HEK293 (cell line): Measurements from ENCODE around the gene FHDC1.

Source experiments
- CTCF ChIA-PET: fragments of 350-600 bp; formaldehyde crosslinking; extraction: SDS; loops from one replicate; lab custom pipeline; 2021; ENCODE audit warnings: antibody characterized with exemption; lab: Yijun Ruan, JAX
- POLR2A ChIA-PET: fragments of 300-600 bp; formaldehyde crosslinking; extraction: SDS; loops from one replicate; lab custom pipeline; 2020; ENCODE audit warnings: antibody characterized with exemption, inconsistent platforms; lab: Yijun Ruan, JAX
- H3K27ac ChIP-seq: fragments of 200-500 bp; sonication (Bioruptor generic); 2 replicates; pipeline ENCODE4 v1.5.1; 2014; ENCODE audit warnings: low read depth, low read length, control low read depth, inconsistent platforms; ENCODE audit errors: extremely low read depth
- H3K36me3 ChIP-seq, 2 experiments: fragments of 200-500 bp in 1 of 2; sonication (Bioruptor generic) in 1 of 2; 1 replicate in 1 of 2; 2 replicates in 1 of 2; pipeline ENCODE4 v1.5.1; 2014 to 2017; ENCODE audit warnings: inconsistent platforms in 2 of 2, low read length in 2 of 2; ENCODE audit not compliant: control insufficient read depth in 2 of 2, insufficient read depth in 1 of 2
- H3K4me1 ChIP-seq: fragments of 200-500 bp; sonication (Bioruptor generic); 2 replicates; pipeline ENCODE4 v1.5.1; 2014; ENCODE audit warnings: mild to moderate bottlenecking, low read length, inconsistent platforms; ENCODE audit not compliant: control insufficient read depth, insufficient read depth
- H3K4me3 ChIP-seq: 2 replicates; pipeline ENCODE4 v1.5.1; 2011; ENCODE audit warnings: low read depth, mild to moderate bottlenecking, control low read depth, low read length, moderate library complexity
- H3K9me3 ChIP-seq: fragments of 200-500 bp; sonication (Bioruptor generic); 2 replicates; pipeline ENCODE4 v1.5.1; 2014; ENCODE audit warnings: low read depth, low read length, inconsistent platforms; ENCODE audit not compliant: control insufficient read depth, insufficient read depth
- EGR2 ChIP-seq: fragments of 450-650 bp; formaldehyde crosslinking; IDR thresholded peaks from 2 replicates; pipeline ENCODE4 v1.5.1; 2016; ENCODE audit warnings: low read depth, missing biosample characterization, missing genetic modification characterization
- HOXA7 ChIP-seq: sonication (generic); formaldehyde crosslinking; IDR thresholded peaks from 2 replicates; pipeline ENCODE4 v1.8.1; 2022; ENCODE audit warnings: missing genetic modification reagents, borderline replicate concordance
- KLF1 ChIP-seq: fragments of 450-650 bp; formaldehyde crosslinking; IDR thresholded peaks from 2 replicates; pipeline ENCODE4 v1.5.1; 2016; ENCODE audit warnings: missing biosample characterization, missing genetic modification characterization
- KLF16 ChIP-seq: fragments of 450-650 bp; formaldehyde crosslinking; IDR thresholded peaks from 2 replicates; pipeline ENCODE4 v1.5.1; 2017; ENCODE audit warnings: missing biosample characterization, missing genetic modification characterization
- MZF1 ChIP-seq: fragments of 450-650 bp; formaldehyde crosslinking; IDR thresholded peaks from 2 replicates; pipeline ENCODE4 v1.5.1; 2017; ENCODE audit warnings: missing biosample characterization, missing genetic modification characterization, borderline replicate concordance
- PATZ1 ChIP-seq: fragments of 450-650 bp; formaldehyde crosslinking; IDR thresholded peaks from 2 replicates; pipeline ENCODE4 v1.5.1; 2016; ENCODE audit warnings: missing biosample characterization, missing genetic modification characterization
- REPIN1 ChIP-seq: fragments of 450-650 bp; formaldehyde crosslinking; IDR thresholded peaks from 2 replicates; pipeline ENCODE4 v1.5.1; 2017; ENCODE audit warnings: missing biosample characterization, missing genetic modification characterization, low read depth
- SP7 ChIP-seq: fragments of 450-650 bp; formaldehyde crosslinking; IDR thresholded peaks from 2 replicates; pipeline ENCODE4 v1.5.1; 2016; ENCODE audit warnings: missing biosample characterization, missing genetic modification characterization
- ZBTB1 ChIP-seq: fragments of 450-650 bp; formaldehyde crosslinking; IDR thresholded peaks from 2 replicates; pipeline ENCODE4 v1.5.1; 2016; ENCODE audit warnings: missing biosample characterization, missing genetic modification characterization
- ZBTB10 ChIP-seq: fragments of 450-650 bp; formaldehyde crosslinking; IDR thresholded peaks from 2 replicates; pipeline ENCODE4 v1.5.1; 2016; ENCODE audit warnings: missing biosample characterization, missing genetic modification characterization
- ZBTB20 ChIP-seq: fragments of 450-650 bp; formaldehyde crosslinking; IDR thresholded peaks from 2 replicates; pipeline ENCODE4 v1.5.1; 2016; ENCODE audit warnings: missing biosample characterization, missing genetic modification characterization
- ZBTB26 ChIP-seq: fragments of 450-650 bp; formaldehyde crosslinking; optimal IDR thresholded peaks from 2 replicates; pipeline ENCODE3; 2016; ENCODE audit warnings: missing biosample characterization, mild to moderate bottlenecking, missing genetic modification characterization
- ZBTB48 ChIP-seq: fragments of 450-650 bp; formaldehyde crosslinking; IDR thresholded peaks from 2 replicates; pipeline ENCODE4 v1.5.1; 2016; ENCODE audit warnings: missing biosample characterization, missing genetic modification characterization
- ZNF138 ChIP-seq: fragments of 450-650 bp; formaldehyde crosslinking; IDR thresholded peaks from 2 replicates; pipeline ENCODE4 v1.5.1; 2016; ENCODE audit warnings: missing biosample characterization, missing genetic modification characterization, borderline replicate concordance
- ZNF302 ChIP-seq: fragments of 450-650 bp; formaldehyde crosslinking; IDR thresholded peaks from 2 replicates; pipeline ENCODE4 v1.5.1; 2016; ENCODE audit warnings: missing biosample characterization, missing genetic modification characterization, low read depth
- ZNF335 ChIP-seq: fragments of 450-650 bp; formaldehyde crosslinking; conservative IDR thresholded peaks from 2 replicates; pipeline ENCODE4 v1.5.1; 2016; ENCODE audit warnings: missing biosample characterization, missing genetic modification characterization
- ZNF341 ChIP-seq: fragments of 450-650 bp; formaldehyde crosslinking; IDR thresholded peaks from 2 replicates; pipeline ENCODE4; 2016; ENCODE audit warnings: low read depth, missing biosample characterization, missing genetic modification characterization
- ZNF37A ChIP-seq: fragments of 450-650 bp; IDR thresholded peaks from 2 replicates; pipeline ENCODE4 v1.5.1; 2018; ENCODE audit warnings: missing biosample characterization, missing genetic modification characterization
- ZNF391 ChIP-seq: fragments of 450-650 bp; formaldehyde crosslinking; IDR thresholded peaks from 2 replicates; pipeline ENCODE4 v1.5.1; 2016; ENCODE audit warnings: low read depth, missing biosample characterization, missing genetic modification characterization, borderline replicate concordance
- ZNF426 ChIP-seq: fragments of 450-650 bp; formaldehyde crosslinking; IDR thresholded peaks from 2 replicates; pipeline ENCODE4 v1.5.1; 2017; ENCODE audit warnings: missing biosample characterization, missing genetic modification characterization, mild to moderate bottlenecking, inconsistent platforms, moderate library complexity
- ZNF510 ChIP-seq: fragments of 450-650 bp; formaldehyde crosslinking; IDR thresholded peaks from 2 replicates; pipeline ENCODE4 v1.5.1; 2018; ENCODE audit warnings: mild to moderate bottlenecking, missing genetic modification characterization, missing biosample characterization; ENCODE audit not compliant: insufficient replicate concordance
- ZNF571 ChIP-seq: fragments of 450-650 bp; formaldehyde crosslinking; IDR thresholded peaks from 2 replicates; pipeline ENCODE4 v1.5.0; 2017; ENCODE audit warnings: missing biosample characterization, missing genetic modification characterization
- ZNF600 ChIP-seq: fragments of 450-650 bp; formaldehyde crosslinking; IDR thresholded peaks from 2 replicates; pipeline ENCODE4 v1.5.1; 2016; ENCODE audit warnings: missing biosample characterization, missing genetic modification characterization
- ZNF610 ChIP-seq: fragments of 450-650 bp; formaldehyde crosslinking; IDR thresholded peaks from 2 replicates; pipeline ENCODE4 v1.5.1; 2016; ENCODE audit warnings: missing biosample characterization, missing genetic modification characterization, borderline replicate concordance
- ZNF704 ChIP-seq: fragments of 450-650 bp; formaldehyde crosslinking; IDR thresholded peaks from 2 replicates; pipeline ENCODE4 v1.5.1; 2016; ENCODE audit warnings: missing biosample characterization, missing genetic modification characterization
- ZSCAN18 ChIP-seq: fragments of 450-650 bp; formaldehyde crosslinking; IDR thresholded peaks from 2 replicates; pipeline ENCODE4 v1.5.1; 2016; ENCODE audit warnings: missing biosample characterization, missing genetic modification characterization
- ZSCAN4 ChIP-seq: fragments of 450-650 bp; formaldehyde crosslinking; IDR thresholded peaks from 2 replicates; pipeline ENCODE4 v1.5.1; 2017; ENCODE audit warnings: missing biosample characterization, missing genetic modification characterization

The FHDC1 gene

GRCh38 chr4:152936446-152937335, 568 bp downstream of the FHDC1 start:
- POLR2A ChIA-PET = interaction anchor here (1.1 kb wide), 1 partner anchor 55 kb away, joined by 3 read pairs; no protein-coding TSS in a partner anchor
- Histone ChIP-seq H3K4me1 (no peaks in the 10 kb centered on the region), H3K9me3 (no peaks in the 10 kb centered on the region), H3K4me3 (peak overlapping the region; percentile 67), H3K27ac (peak overlapping the region; percentile 22; the same call in 1 of the 2 replicates), H3K36me3 (no peaks in the 10 kb centered on the region)
- CTCF ChIA-PET = interaction anchor here (0.7 to 1.1 kb wide), 2 partner anchors 206 to 309 kb away, joined by 3 read pairs; no protein-coding TSS in a partner anchor
- peak; percentile 38; the same call in 1 of the 2 replicates for TF ChIP-seq ZNF600 (tag by site-specific recombination)
- TF ChIP-seq ZBTB48 (tag by site-specific recombination) = peak; percentile 97
- TF ChIP-seq HOXA7 (CRISPR knock-in tag) = no peak
- TF ChIP-seq ZBTB1 (tag by site-specific recombination) = 0 out of 2 replicates have a peak, but pooled peaks have one; percentile 6
- TF ChIP-seq REPIN1 (tag by site-specific recombination) = no peak
- TF ChIP-seq ZBTB10 (tag by site-specific recombination) = peak; percentile 14; the same call in 1 of the 2 replicates
- peak; percentile 10 for TF ChIP-seq ZBTB20 (tag by site-specific recombination)
- TF ChIP-seq ZNF341 = peak; percentile 77
- TF ChIP-seq ZNF37A (tag by site-specific recombination) = no peak
- TF ChIP-seq ZNF138 (tag by site-specific recombination) = no peak
- no peak for TF ChIP-seq ZNF426 (tag by site-specific recombination)
- TF ChIP-seq ZNF335 = peak; percentile 89
- TF ChIP-seq SP7 (tag by site-specific recombination) = no peak
- TF ChIP-seq ZNF571 (tag by site-specific recombination) = no peak
- TF ChIP-seq ZNF610 = no peak
- TF ChIP-seq ZSCAN18 (tag by site-specific recombination) = no peak
- TF ChIP-seq ZNF510 (tag by site-specific recombination) = no peak
- no peak for TF ChIP-seq ZNF302
- TF ChIP-seq ZNF704 (tag by site-specific recombination) = no peak
- 0 out of 2 replicates have a peak, but pooled peaks have one; percentile 36 for TF ChIP-seq KLF16 (tag by site-specific recombination)
- TF ChIP-seq MZF1 (tag by site-specific recombination) = no peak
- no peak for TF ChIP-seq EGR2
- peak; percentile 75 for TF ChIP-seq ZBTB26
- no peak for TF ChIP-seq ZSCAN4 (tag by site-specific recombination)
- peak; percentile 74 for TF ChIP-seq PATZ1 (tag by site-specific recombination)
- TF ChIP-seq ZNF391 (tag by site-specific recombination) = no peak
- TF ChIP-seq KLF1 (tag by site-specific recombination) = no peak
